HG03558 (cell line): ENCODE data around the gene IKBKE.

Experiments
- ATAC-seq: cut with Tn5 transposase; IDR thresholded peaks from one replicate; pipeline ENCODE4 v1.9.1; 2021; ENCODE audit warnings: moderate number of reproducible peaks; ENCODE audit not compliant: unreplicated experiment; ENCODE audit errors: extremely low read depth

The IKBKE gene

DNA sequence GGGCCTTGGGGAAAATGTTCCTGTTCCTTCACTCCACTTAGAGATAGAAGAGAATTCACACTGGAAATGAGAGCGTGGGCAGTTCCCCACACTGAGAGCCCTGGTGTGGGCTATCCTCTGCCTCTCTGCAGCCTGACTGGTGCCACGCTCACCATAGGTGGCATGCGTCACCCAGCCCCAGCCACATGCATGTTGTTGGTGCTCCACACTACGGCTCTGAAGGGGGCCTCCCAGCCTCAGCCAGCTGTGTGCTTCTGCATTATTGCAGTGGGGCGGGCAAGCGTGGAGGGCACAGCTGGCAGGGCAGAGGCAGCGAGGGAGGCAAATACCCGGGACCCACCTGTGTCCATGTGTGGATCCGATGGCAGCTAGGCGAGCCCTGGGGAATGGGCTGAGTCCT is 22.3 kb downstream of the IKBKE start:
- ATAC-seq: no peak

DNA sequence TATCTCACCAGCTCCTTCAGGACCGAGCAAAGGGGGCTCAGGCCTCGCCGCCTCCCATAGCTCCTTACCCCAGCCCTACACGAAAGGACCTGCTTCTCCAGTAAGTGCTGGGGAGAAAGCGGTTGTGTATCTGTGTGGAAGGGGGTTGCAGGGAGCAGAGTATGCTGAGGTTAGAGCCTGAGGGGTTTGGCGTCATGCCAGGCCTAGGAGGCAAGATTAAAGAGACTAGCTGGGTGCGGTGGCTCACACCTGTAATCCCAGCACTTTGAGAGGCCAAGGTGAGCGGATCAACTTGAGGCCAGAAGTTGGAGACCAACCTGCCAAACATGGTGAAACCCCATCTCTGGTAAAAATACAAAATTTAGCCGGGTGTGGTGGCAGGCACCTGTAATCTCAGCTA is 23.0 kb downstream of the IKBKE start:
- ATAC-seq: no peak

DNA sequence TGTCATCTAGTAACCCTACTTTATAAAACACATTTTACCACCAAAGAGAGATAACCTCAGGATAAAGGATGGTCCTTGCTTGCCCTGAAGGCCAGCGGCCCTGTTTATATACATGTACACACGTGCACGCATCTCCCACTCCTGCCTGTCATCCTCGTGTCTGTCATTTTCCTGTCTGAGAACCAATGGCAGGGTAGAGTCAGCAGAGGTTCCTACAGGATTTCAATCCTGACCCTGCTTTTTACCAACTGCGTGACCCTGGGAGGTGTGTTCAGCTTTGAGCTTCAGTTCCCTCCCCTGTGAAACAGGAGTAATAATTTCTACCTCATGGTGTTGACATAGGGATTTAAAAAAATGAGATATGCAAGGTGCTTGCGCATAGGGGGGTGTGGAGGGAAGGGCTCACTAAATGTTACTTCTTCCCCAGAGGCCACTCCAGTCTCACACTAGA is 24.8 kb downstream of the IKBKE start:
- no peak for ATAC-seq

DNA sequence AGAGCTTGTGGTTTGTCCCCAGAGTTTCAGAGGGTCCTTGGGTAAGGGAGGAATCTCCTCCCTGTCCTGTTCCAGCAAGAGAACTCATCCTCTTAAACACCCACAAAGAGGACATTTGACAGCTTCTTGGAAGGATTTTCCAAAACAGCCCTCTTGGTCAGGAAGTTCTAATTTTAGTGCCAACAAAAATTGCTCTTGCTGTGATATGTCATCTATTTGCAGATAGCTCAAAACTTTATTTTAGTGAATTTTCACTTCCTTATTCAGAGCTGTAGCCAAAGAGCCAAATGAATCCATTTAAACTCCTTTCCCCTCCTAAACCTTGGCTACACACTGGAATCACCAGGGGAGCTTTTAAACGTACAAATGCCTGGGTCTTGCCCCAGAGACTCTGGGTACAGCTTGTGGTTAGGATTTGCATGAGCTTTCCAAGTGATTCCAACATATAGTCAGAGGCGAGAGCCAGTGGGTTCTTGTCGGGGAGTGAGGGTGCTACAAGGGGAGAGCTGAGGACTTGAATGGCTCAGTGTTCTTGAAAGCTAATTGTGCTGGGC is 25.3 kb downstream of the IKBKE start:
- no peak for ATAC-seq

DNA sequence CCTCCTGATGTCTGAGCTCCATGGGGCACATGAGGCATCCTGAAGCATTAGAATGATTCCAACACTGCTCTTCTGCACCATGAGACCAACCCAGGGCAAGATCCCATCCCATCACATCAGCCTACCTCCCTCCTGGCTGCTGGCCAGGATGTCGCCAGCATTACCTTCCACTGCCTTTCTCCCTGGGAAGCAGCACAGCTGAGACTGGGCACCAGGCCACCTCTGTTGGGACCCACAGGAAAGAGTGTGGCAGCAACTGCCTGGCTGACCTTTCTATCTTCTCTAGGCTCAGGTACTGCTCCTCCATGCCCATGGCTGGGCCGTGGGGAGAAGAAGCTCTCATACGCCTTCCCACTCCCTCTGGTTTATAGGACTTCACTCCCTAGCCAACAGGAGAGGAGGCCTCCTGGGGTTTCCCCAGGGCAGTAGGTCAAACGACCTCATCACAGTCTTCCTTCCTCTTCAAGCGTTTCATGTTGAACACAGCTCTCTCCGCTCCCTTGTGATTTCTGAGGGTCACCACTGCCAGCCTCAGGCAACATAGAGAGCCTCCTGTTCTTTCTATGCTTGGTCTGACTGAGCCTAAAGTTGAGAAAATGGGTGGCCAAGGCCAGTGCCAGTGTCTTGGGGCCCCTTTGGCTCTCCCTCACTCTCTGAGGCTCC is 26.0 kb downstream of the IKBKE start:
- no peak for ATAC-seq

DNA sequence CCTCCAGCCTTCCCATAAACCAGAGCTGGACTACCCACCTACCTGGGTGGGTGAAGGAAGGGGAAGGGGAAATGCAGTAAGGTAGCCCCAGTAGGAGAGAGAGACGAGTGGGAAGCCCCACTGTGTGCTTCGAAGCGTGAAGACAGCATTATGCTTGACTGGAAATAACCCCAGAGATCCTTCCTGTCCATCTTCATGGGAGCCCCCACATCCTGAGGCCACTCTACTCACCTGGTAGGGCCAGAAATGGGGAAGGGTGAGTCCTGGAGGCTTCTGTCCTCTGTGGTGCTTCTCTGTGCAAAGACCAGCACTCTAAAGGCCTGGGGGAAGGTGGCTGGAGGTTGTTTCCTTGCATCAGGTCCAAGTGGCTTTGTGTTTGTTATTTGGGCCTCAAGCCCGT is 27.1 kb downstream of the IKBKE start:
- no peak for ATAC-seq

DNA sequence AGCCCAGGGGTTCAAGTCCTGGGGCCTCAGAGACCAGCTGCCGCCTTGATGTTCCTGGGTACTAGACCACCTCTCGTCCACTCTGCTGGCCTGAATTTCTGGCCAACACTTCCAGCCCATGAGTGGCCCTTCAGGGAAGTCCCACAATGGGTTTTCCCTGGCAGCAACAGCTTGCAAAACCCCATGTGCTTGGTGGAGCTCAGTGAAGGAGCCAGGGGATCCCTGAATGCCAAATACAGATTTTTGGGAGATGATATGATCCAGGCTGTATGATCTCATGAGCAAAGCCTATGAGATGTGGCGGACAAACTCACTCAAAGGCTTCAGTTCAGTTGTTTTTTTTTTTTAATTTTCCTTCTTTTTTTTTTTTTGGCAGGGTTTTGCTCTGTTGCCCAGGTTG is 27.5 kb downstream of the IKBKE start:
- no peak for ATAC-seq

DNA sequence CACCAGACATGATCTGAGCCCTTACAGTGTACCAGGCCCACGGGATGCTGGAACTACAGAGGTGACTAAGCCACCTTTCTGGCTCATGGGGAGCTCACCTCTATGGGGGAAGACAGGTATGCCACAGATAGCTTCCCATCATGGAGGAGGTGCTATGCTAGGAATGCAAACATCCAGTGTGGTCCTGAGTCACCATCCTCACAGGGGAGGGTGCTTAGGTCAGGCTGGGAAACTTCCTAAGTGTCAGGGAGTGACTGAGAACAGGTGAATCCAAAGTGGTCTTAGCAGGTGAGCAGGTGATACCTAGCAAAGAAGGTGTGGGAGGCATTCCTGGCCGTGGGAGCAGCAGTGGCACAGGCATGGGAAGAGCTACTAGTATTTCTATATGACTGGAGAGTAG is 28.4 kb downstream of the IKBKE start:
- no peak for ATAC-seq

DNA sequence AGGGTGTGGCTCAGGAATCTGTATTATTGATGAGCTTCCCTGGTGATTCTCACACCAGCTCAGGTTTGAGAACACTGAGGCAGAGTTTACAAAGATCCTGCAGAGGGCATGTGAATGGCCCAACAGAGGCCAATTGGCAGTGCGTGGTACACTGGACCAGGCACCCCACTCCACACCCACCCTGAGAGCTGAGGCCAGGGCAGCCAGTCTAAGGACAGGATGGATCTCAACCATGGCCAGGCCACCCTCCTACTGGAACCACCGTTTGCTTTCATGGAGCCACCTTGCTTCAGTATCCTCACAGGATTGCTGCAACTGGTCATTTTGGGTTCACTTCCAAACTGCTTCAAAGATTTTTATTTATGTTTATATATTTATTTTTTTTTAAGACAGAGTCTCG is 29.8 kb downstream of the IKBKE start:
- no peak for ATAC-seq

DNA sequence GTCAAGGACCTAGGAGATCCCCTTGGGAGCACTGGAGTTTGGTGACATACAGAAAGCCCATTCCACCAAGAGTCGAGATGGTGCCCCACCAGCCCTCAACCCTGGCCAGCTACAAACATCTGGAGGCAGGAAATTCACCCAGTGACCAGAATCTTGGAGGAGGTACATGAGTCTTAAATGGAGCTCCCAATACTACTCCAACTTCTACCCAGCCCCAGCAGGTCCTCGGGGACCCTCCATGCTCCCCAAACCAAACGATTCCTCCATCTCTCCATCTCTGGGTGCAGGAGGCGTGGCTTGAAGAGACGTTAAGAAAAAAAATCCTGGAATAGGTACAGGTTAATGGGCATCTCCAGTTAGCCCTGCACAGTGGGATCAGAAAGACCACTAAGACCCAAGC is 31.6 kb downstream of the IKBKE start:
- no peak for ATAC-seq

DNA sequence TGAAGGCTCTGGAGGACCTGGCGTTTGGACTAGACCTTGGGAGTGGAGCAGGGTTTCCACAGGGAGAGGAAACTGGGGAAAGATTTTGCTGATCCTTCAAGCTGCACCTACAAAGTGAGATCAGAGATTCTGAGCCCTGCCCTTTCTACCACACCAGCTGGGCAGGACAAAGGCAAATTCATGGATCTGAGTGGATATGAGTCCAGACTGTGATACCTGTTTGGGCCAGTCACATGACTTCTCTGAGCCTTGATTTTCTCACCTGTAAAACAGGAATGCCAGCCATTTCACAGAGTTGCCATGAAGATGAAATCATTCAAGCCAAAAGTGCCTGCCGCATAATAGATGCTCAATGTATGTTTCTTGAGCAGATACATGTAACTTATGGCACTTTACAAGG is 32.1 kb downstream of the IKBKE start:
- ATAC-seq: no peak

DNA sequence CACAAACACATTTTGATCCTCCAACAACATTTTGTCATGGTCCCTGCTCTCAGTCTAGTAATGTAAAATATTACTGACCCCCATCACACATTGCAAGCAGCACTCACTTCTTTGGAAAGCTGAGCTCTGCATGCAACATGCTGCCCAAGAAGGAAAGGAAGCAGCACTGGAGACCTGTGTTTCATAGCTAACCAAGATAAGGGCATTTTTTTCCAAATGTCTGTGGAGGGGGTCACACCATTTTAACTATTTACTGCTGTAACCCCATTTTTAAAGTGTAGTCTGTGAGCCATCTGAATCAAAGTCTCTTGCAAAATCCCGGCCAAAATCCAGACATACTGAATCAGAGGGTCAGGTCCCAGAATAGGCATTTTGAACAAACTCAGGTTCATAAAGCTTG is 32.5 kb downstream of the IKBKE start:
- no peak for ATAC-seq

DNA sequence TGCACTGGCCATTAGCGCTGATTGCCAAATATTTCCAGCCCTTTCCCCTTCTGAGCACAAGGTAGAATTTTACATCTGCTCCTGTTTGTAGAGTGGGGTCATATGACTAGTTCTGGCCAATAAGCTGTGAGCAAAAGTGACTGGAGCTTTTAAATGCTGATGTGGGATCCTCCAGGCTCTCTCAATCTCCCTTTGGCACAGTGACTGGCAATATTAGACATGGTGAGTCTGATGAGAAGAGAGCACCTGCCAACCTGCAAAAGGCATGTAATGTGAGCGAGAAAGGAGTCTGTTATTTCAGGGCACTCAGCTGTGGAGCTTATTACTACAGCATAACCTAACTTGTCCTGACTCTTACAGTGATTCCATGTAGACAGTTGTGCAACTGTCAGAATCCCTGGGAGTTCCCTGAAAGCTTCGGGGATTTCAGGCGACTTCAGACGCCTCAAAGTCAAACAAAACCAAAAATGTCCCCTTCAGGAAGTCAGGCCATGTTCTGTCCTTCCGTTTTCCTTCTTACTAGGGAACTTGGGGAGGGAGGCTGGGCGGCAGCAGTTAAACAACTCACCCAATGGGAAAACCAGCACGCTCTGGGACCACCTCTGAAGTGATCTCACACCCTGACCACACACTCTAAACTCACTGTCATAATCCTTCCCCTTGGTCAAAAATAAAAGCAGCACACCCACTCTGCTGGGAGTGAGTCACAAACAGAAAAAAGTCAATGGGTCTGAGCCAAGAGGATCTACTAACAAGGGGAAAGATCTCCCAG is 33.5 kb downstream of the IKBKE start:
- peak; percentile 58 for ATAC-seq

DNA sequence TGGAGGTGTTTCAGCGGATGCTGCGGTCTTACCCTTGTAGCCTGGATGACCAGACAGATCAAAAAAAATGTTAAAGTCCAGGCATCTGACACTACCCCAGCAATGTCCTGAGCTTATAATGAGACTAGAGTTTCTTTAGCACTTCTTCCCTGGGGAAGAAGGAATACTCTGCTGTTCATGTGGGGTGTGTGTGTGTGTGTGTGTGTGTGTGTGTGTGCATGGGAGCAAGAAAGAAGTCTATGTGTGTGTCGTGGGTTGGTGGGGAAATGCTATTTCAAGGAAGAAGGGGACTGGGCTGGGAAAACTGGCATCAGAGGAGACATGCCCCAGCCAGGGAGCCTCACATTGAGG is 34.1 kb downstream of the IKBKE start:
- no peak for ATAC-seq

DNA sequence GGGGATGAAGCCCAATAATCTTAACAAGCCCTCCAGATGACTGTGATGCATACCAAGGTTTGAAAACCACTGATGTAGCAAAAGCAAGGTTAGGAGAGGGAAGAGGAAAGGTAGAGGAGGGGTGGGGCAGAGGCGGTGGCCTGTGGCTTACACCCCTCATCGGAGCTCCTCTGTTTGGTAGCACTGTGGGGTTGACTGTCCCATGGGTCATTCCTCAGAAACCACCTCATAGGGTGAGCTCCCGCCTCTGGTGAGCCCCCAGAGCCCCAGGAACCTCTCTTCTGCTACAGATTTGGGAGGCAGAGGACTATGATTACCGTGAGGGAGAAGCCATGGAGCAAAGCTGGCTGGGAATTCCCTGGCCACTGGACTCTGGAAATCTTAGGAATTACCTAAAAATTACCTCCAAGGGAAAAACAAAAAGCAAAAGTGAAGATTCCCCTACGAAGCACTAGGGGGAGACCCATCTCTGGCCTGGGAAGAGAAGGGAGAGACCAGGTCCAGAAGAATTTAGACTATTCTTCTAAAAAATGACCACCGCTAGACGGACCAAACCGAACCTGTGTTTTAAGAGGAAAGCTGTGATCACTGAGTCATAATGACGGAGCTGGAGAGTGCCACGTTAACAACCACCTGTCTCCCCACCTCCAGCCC is 35.6 kb downstream of the IKBKE start:
- no peak for ATAC-seq

DNA sequence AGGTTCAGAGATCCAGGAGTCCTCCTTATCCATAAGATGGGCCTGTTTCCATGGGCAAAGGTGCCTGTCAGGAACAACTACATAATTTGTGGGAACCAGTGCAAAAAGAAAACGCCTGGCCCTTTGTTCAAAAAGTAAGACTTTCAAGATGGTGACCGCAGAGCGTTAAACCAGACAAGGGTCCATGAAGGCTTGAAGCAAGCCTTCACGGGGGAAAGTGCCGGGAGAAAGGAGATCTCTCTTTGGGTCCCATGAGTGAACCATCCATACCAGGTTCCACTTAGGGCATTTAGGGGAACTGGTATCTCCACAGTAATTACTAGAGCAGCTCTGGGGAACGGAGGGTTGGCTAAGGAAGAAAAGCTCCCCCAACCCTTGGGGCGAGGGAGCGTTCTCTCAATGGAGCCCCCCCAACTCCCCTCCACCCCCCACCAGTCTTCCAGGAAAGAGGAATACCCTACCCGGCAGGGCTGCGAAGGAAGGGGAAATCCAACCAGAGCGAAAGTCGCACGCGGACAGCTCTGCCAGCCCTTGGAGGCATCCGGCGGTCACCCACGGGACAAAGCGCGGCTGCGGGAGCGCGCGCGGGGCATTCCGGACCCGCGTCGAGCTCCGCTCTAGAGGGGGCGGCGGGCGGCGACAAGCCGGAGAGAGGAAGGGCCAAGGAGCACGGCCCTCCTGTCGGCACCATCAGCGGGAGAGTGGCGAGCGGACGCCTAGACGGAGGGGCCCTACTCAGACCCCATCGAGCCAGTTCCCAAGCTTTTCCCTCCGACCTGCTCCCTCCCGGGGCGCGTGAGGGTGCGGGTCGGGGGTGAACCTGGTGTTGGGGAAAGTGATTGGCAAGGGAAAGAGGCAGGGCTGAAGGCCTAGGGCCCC is 36.4 kb downstream of the IKBKE start:
- no peak for ATAC-seq

DNA sequence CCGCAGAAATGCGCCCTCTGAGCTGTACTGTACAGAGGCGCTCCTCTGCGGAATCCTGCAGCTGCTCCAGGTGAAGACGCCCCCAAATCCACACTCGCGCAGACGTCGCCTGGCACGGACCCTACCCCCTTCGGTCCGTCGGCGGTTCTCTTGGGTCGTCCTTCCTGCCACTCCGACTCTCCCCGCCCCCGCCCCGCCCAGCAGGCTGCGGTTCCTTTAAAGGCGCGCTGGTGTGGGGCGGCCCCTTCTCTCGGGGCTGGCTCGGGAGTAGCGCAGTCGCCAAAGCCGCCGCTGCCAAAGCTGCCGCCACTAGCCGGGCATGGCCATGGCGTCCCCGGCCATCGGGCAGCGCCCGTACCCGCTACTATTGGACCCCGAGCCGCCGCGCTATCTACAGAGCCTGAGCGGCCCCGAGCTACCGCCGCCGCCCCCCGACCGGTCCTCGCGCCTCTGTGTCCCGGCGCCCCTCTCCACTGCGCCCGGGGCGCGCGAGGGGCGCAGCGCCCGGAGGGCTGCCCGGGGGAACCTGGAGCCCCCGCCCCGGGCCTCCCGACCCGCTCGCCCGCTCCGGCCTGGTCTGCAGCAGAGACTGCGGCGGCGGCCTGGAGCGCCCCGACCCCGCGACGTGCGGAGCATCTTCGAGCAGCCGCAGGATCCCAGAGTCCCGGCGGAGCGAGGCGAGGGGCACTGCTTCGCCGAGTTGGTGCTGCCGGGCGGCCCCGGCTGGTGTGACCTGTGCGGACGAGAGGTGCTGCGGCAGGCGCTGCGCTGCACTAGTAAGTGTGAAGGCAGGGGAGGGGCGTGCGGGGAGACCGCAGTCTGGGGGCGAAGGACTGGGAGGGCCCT is 37.2 kb downstream of the IKBKE start, which contains the start of gene RASSF5:
RASSF5 (plus strand) TSS at position 248 of the 846 bp plus-strand sequence; CDS start at position 320, 72 bp downstream.
- no peak for ATAC-seq

DNA sequence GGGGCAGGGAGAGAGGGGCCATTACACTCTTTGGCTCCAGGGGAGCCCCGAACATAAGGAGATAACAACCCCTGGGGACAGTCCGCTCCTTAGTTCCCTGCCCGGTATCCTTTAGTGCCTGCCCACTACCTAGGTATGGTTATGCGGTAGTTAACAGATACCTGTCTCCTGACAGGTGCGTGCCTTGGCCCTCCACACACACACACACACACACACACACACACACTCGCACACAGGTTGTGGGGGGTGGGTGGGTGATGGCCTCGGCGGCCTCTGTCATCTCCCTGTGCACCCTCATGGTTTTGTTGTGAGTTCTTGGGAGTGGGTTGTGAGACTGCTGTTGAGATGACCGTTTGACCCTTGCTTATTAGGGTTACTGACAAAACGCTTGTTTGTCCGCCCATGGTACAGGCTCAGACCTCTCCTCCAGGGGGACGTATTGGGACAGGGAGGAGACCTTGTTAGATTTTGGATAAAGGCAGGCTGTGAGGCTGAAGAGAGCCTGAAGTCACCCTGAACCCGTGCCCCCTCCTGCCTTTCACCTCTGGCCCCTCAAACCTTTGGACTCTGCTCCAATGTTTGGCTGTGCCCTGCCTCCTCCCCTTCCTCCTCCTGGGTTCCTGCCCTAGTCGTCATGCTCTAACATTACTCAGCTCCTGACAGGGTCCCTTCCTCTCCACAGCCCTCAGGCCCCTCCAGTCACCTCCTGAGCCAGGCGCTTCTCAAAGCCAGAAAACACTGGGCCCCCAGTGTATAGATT is 38.0 kb downstream of the IKBKE start:
- ATAC-seq: no peak

DNA sequence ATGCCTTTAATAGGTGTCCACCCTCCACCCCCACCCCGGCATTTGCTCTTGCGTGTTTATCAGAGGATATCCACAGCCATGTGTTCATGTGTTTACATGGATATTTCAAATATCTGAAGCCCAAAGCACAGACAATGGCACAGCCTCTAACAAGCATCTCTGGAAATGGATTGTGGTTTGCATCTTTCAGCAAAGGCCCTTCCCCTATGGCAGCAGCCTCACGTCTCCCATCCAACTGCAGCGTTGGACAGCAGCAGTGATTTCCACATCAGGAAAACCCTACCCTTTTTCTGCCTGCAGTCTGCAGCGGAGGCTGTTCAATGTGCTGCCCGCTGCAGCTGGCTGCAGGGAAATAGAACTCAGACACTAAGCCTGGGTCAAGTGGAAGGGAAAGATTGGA is 38.7 kb downstream of the IKBKE start:
- ATAC-seq: no peak
